ENCODE measurements around the gene REG1B. TPM values are rescaled to one million over a fixed set of nuclear protein-coding genes. Genes with fewer than 3 reads are reported as not detected.
"Not testable (repeated sequence)": the region's sequence is repeated elsewhere in the genome, so short reads cannot be mapped to it uniquely, and the experiment has no call there.

Gene REG1B
- polyA plus RNA-seq, 1 donor, result 0.24 TPM

DNA sequence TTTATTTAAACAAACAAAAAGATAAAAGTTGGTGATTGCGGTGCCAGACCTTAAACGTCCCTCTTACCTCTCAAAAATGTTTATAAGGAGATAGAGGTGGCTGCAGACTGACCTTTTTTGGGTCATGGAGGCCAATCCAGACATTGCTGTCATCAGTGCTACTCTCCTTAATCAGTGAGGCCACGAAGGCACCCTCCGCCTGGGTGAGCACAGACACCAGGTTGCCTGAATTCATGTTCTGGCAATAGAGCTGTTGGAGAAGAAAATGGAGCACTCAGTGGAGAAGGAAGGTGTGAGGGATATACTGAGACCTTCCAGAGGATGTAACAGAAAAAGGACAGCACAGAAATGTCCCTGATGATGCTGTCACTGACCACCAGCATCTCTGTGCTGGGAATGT is 1.5 kb downstream of the REG1B start:
- H3K9me3 ChIP-seq (ENCODE audit: control insufficient read depth, low read depth, low read length), result no peaks in the 10 kb centered on the region
- no peak overlapping the region for H3K4me3 ChIP-seq (ENCODE audit: low read length)
- H3K36me3 ChIP-seq (ENCODE audit: control insufficient read depth, insufficient read depth, low read length), result no peaks in the 10 kb centered on the region
- no CpG with 5 or more reads among the region's 4 CpGs for WGBS (ENCODE audit: insufficient coverage, low lambda C conversion rate)
- DNase-seq, result no peak
- H3K27ac ChIP-seq (ENCODE audit: low read length), result no peak overlapping the region
- no peaks in the 10 kb centered on the region for H3K27me3 ChIP-seq (ENCODE audit: control insufficient read depth, insufficient read depth, low read length)
- peaks cover 7% of the 10 kb centered on the region for H3K4me1 ChIP-seq (ENCODE audit: control insufficient read depth, insufficient read depth, low read length)

DNA sequence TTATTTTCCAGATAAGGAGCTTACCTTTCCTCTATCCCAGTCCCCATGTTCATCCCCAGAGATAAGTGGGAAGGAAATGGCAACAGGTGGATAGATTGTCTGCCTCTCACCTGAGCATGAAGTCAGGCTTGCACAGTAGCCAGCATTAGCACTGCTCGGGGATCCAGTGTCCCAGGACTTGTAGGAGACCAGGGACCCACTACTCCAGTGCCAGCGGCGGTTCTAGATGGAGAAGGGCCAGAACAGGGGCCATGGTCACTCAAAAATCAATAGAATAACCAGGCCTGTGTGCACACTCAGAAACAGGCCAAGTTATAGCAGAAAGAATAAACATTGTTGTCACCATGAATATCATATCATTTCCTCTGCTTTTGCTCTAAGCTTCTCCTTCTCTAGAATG is 2.4 kb downstream of the REG1B start:
- no peaks in the 10 kb centered on the region for H3K27me3 ChIP-seq (ENCODE audit: control insufficient read depth, insufficient read depth, low read length)
- no CpG with 5 or more reads among the region's 3 CpGs for WGBS (ENCODE audit: insufficient coverage, low lambda C conversion rate)
- no peaks in the 10 kb centered on the region for H3K9me3 ChIP-seq (ENCODE audit: control insufficient read depth, low read depth, low read length)
- H3K4me1 ChIP-seq (ENCODE audit: control insufficient read depth, insufficient read depth, low read length), result peaks cover 6% of the 10 kb centered on the region
- H3K36me3 ChIP-seq (ENCODE audit: control insufficient read depth, insufficient read depth, low read length), result no peaks in the 10 kb centered on the region
- no peak overlapping the region for H3K27ac ChIP-seq (ENCODE audit: low read length)
- DNase-seq, result no peak
- H3K4me3 ChIP-seq (ENCODE audit: low read length), result no peak overlapping the region

DNA sequence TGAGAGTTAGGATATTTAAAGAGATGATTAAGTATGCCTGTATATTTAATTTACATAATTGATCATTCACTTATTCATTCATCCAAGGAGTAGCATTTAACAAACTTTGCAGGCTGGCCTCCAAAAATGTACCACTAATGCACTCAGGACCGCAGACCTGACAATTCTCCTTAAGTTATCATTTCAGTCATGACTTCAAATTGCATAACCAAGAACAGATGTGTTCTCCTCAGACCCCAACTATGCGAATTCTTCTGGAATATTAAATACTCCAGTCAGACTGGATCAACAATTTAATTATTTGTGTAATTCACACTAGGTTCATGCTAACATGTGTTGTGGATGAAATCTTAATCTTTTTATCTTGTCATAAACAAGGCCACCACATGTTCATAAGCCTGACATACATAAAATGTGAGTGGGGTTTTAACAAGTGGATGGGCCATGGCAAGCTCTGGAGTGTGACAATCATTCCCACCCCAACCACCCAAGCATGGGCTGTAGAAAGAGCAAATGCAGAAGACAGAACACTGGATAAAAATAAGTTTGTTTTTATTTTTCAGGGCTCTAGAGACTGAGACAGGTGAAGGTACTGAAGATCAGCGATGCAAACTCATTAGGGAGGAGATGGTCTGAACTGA is 3.2 kb downstream of the REG1B start:
- no CpG with 5 or more reads among the region's 3 CpGs for WGBS (ENCODE audit: insufficient coverage, low lambda C conversion rate)
- no peak for DNase-seq
- no peaks in the 10 kb centered on the region for H3K27me3 ChIP-seq (ENCODE audit: control insufficient read depth, insufficient read depth, low read length)
- H3K27ac ChIP-seq (ENCODE audit: low read length), result no peak overlapping the region
- H3K36me3 ChIP-seq (ENCODE audit: control insufficient read depth, insufficient read depth, low read length), result no peaks in the 10 kb centered on the region
- no peak overlapping the region for H3K4me3 ChIP-seq (ENCODE audit: low read length)
- H3K9me3 ChIP-seq (ENCODE audit: control insufficient read depth, low read depth, low read length), result no peaks in the 10 kb centered on the region
- peaks cover 3% of the 10 kb centered on the region for H3K4me1 ChIP-seq (ENCODE audit: control insufficient read depth, insufficient read depth, low read length)

DNA sequence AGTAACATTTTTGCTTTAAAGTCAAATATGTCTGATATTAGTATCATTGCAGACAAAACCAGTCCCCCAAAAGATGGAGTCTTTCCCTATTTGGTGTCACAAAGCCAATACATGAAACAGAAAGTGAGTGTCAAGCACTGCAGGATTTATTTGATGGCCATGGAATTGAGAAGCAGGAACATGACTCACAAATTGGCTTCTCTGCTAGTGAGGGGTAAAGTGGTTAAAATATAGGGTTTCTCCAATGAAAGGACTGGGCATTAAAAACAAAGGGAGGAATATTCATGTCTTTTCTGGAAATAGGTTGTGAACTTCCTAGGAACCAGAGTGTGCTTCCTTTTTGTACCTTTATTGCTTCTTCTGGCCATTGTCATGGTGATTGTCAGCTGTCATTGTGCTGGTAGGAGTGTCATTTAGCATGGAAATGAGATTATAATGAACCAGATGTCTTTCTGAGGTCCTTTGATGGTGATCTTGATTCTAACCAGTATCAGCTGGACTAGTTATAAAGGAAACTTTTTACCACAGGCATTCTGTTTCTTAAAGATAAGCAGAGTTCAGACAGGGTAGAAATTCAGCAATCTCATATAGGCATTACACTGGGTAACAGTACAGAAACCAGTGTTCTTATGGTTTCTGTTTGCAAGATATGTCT is 4.1 kb downstream of the REG1B start:
- DNase-seq, result peak in 1 of 2 donors; percentile 42
- Histone ChIP-seq H3K4me1 (ENCODE audit: control insufficient read depth, insufficient read depth, low read length) (peaks cover 3% of the 10 kb centered on the region), H3K4me3 (ENCODE audit: low read length) (no peak overlapping the region), H3K9me3 (ENCODE audit: control insufficient read depth, low read depth, low read length) (no peaks in the 10 kb centered on the region), H3K27me3 (ENCODE audit: control insufficient read depth, insufficient read depth, low read length) (no peaks in the 10 kb centered on the region), H3K27ac (ENCODE audit: low read length) (no peak overlapping the region), H3K36me3 (ENCODE audit: control insufficient read depth, insufficient read depth, low read length) (no peaks in the 10 kb centered on the region)

DNA sequence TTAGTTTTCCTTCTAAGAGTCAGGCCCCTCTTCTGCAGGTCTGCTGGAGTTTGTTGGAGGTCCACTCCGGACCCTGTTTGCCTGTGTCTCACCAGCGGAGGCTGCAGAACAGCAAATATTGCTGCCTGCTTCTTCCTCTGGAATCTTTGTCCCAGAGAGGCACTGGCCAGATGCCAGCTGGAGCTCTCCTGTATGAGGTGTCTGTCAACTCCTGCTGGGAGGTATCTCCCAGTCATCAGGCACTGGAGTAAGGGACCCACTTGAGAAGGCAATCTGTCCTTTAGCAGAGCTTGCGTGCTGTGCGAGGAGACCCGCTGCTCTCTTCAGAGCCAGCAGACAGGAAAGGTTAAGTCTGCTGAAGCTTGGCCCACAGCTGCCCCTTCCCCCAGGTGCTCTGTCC is 4.8 kb downstream of the REG1B start:
- Histone ChIP-seq H3K27ac (ENCODE audit: low read length) (no peak overlapping the region), H3K4me3 (ENCODE audit: low read length) (no peak overlapping the region), H3K9me3 (ENCODE audit: control insufficient read depth, low read depth, low read length) (no peaks in the 10 kb centered on the region)

DNA sequence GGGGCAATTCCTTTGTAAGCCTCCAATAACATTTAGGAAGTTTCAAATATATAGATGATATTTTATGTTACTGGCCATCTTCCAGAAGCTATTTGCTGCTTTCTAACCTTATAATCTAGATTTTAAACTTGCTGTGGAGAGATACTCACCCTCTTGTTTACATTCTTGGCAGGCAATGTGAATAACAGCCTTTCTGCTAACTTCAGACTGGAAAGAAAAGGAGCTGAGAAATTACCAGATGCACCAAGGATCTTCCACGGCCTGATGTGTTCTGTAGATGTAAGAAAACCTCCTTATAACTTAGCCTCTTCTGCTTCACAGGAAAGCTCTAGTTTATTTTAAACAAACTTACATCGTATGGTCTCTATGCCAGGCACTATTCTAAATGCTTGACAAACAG is 16.7 kb downstream of the REG1B start:
- H3K4me3 ChIP-seq (ENCODE audit: low read length), result no peak overlapping the region
- H3K27me3 ChIP-seq (ENCODE audit: control insufficient read depth, insufficient read depth, low read length), result no peaks in the 10 kb centered on the region
- no peak overlapping the region for H3K27ac ChIP-seq (ENCODE audit: low read length)
- no peaks in the 10 kb centered on the region for H3K9me3 ChIP-seq (ENCODE audit: control insufficient read depth, low read depth, low read length)
- no CpG with 5 or more reads among the region's 2 CpGs for WGBS (ENCODE audit: insufficient coverage, low lambda C conversion rate)
- no peak for DNase-seq
- no peaks in the 10 kb centered on the region for H3K36me3 ChIP-seq (ENCODE audit: control insufficient read depth, insufficient read depth, low read length)
- no peaks in the 10 kb centered on the region for H3K4me1 ChIP-seq (ENCODE audit: control insufficient read depth, insufficient read depth, low read length)

More for the DNA sequence above, 4.8 kb downstream of the REG1B start:
- H3K4me1 ChIP-seq (ENCODE audit: control insufficient read depth, insufficient read depth, low read length), result peaks cover 3% of the 10 kb centered on the region
- no peak for DNase-seq
- no peaks in the 10 kb centered on the region for H3K27me3 ChIP-seq (ENCODE audit: control insufficient read depth, insufficient read depth, low read length)
- WGBS (ENCODE audit: insufficient coverage, low lambda C conversion rate), result no CpG with 5 or more reads among the region's 5 CpGs
- no peaks in the 10 kb centered on the region for H3K36me3 ChIP-seq (ENCODE audit: control insufficient read depth, insufficient read depth, low read length)

DNA sequence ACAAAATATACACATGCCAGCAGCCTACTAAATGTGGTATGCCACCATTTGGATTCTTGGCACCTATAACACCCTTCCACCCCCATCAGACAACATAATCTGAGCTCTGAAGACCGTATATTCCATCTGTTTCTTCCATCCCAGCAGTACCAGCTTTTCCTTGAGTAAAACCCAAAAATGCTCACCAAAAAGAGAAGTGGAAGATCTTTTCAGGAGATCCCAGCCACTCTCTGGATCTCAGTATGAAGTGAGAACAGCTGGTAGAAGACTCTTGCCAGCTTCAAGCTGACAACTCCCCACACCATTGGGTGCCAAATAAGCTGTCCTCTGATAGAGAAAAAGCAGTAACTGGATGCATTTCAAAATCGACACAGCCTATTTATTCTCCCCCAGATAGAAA is 22.6 kb downstream of the REG1B start:
- Histone ChIP-seq H3K27ac (ENCODE audit: low read length) (no peak overlapping the region), H3K9me3 (ENCODE audit: control insufficient read depth, low read depth, low read length) (no peaks in the 10 kb centered on the region), H3K36me3 (ENCODE audit: control insufficient read depth, insufficient read depth, low read length) (no peaks in the 10 kb centered on the region), H3K4me3 (ENCODE audit: low read length) (no peak overlapping the region), H3K4me1 (ENCODE audit: control insufficient read depth, insufficient read depth, low read length) (no peaks in the 10 kb centered on the region), H3K27me3 (ENCODE audit: control insufficient read depth, insufficient read depth, low read length) (no peaks in the 10 kb centered on the region)
- no peak for DNase-seq
- WGBS (ENCODE audit: insufficient coverage, low lambda C conversion rate), result no CpG with 5 or more reads among the region's 2 CpGs

DNA sequence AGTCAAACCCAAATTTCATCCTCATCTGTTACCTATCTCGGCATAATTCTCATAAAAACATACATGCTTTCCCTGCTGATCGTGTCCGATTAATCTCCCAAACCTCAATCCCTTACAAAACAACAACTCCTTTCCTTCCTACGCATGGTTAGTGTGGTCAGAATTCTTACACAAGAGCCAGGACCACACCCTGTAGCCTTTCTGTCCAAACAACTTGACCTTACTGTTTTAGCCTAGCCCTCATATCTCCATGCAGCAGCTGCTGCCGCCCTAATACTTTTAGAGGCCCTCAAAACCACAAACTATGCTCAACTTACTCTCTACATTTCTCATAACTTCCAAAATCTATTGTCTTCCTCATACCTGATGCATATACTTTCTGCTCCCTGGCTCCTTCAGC is 33.0 kb downstream of the REG1B start:
- not testable (repeated sequence) for H3K4me3 ChIP-seq (ENCODE audit: low read length); H3K27me3 ChIP-seq (ENCODE audit: control insufficient read depth, insufficient read depth, low read length); H3K4me1 ChIP-seq (ENCODE audit: control insufficient read depth, insufficient read depth, low read length); H3K36me3 ChIP-seq (ENCODE audit: control insufficient read depth, insufficient read depth, low read length); H3K9me3 ChIP-seq (ENCODE audit: control insufficient read depth, low read depth, low read length); DNase-seq; H3K27ac ChIP-seq (ENCODE audit: low read length)
- no CpG with 5 or more reads among the region's 5 CpGs for WGBS (ENCODE audit: insufficient coverage, low lambda C conversion rate)

DNA sequence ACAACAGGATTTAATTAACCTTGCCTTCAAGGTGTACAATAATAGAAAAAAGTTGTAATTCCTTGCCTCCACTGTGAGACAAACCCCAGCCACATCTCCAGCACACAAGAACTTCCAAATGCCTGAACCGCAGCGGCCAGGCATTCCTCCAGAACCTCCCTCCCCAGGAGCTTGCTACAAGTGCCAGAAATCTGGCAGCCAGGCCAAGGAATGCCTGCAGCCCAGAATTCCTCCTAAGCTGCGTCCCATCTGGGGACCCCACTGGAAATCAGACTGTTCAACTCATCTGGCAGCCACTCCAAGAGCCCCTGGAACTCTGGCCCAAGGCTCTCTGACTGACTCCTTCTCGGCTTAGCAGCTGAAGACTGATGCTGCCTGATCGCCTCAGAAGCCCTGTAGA is 34.3 kb downstream of the REG1B start:
- H3K36me3 ChIP-seq (ENCODE audit: control insufficient read depth, insufficient read depth, low read length); H3K27ac ChIP-seq (ENCODE audit: low read length); H3K4me1 ChIP-seq (ENCODE audit: control insufficient read depth, insufficient read depth, low read length); H3K4me3 ChIP-seq (ENCODE audit: low read length); H3K27me3 ChIP-seq (ENCODE audit: control insufficient read depth, insufficient read depth, low read length); H3K9me3 ChIP-seq (ENCODE audit: control insufficient read depth, low read depth, low read length); DNase-seq: not testable (repeated sequence)
- WGBS (ENCODE audit: insufficient coverage, low lambda C conversion rate), result 100% methylated on average over 1 of the region's 5 CpGs

DNA sequence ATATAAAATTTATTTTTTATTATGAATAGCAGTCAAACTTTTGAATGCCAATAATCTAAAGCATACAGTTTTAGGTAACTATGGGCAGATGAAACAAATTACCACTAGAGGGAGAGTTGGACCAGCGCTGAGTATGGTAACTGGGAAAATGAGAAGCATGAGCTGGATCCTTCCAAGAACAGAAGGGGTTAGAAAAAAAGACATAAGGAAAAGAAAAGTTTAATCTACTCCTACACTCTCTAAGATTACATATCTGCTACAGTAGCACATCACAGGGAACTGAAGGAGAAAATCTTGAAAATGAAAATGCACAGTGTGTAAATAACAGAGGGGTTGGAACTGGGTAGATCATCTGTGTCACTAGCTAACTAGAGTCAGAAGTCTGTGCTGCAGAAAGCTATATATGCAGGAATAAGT is 46.8 kb downstream of the REG1B start:
- Histone ChIP-seq H3K9me3 (ENCODE audit: control insufficient read depth, low read depth, low read length) (peaks cover 2% of the 10 kb centered on the region), H3K27ac (ENCODE audit: low read length) (no peak overlapping the region), H3K27me3 (ENCODE audit: control insufficient read depth, insufficient read depth, low read length) (no peaks in the 10 kb centered on the region), H3K4me3 (ENCODE audit: low read length) (no peak overlapping the region), H3K4me1 (ENCODE audit: control insufficient read depth, insufficient read depth, low read length) (no peaks in the 10 kb centered on the region), H3K36me3 (ENCODE audit: control insufficient read depth, insufficient read depth, low read length) (no peaks in the 10 kb centered on the region)
- WGBS (ENCODE audit: insufficient coverage, low lambda C conversion rate), result 17% methylated on average over 1 of the region's 1 CpG
- DNase-seq, result peak in 1 of 2 donors; percentile 51

DNA sequence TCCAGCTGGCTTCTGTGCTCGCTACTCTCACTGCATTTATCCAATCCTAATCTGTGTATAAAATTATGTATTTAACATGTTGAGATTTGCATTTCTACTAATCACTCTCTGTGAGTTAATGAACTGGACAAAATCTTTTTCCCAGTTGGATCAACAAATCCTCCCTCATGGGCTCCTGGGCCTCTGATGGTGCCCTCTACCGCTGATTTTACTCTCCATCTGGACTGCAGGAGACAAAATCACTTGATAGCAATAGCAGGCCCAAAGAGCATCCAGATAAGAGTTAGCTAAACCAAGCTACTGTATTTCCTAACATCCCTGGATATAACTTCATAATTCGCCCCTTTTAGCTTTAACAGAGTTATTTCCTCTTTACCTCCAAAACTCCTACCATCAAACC is 47.8 kb downstream of the REG1B start:
- 100% methylated on average over 1 of the region's 3 CpGs for WGBS (ENCODE audit: insufficient coverage, low lambda C conversion rate)
- Histone ChIP-seq H3K9me3 (ENCODE audit: control insufficient read depth, low read depth, low read length) (peaks cover 2% of the 10 kb centered on the region), H3K36me3 (ENCODE audit: control insufficient read depth, insufficient read depth, low read length) (no peaks in the 10 kb centered on the region), H3K27me3 (ENCODE audit: control insufficient read depth, insufficient read depth, low read length) (no peaks in the 10 kb centered on the region), H3K27ac (ENCODE audit: low read length) (no peak overlapping the region), H3K4me3 (ENCODE audit: low read length) (no peak overlapping the region), H3K4me1 (ENCODE audit: control insufficient read depth, insufficient read depth, low read length) (no peaks in the 10 kb centered on the region)
- no peak for DNase-seq
